COLO829 (cell line): ENCODE results near the gene UMODL1.
"Not testable (repeated sequence)": the region's sequence is repeated elsewhere in the genome, so short reads cannot be mapped to it uniquely, and the experiment has no call there.

Source experiments
- DNase-seq: peaks from one replicate; pipeline ENCODE4 v3.0.0; 2012; ENCODE audit warnings: low spot score

Gene UMODL1

GRCh38 chr21:42171091-42172053 lies 100.3 kb downstream of the UMODL1 start:
- peak; percentile 47 for DNase-seq

GRCh38 chr21:42172596-42173483 lies 101.7 kb downstream of the UMODL1 start:
- no peak for DNase-seq

- DNase-seq = no peak
Measured at GRCh38 chr21:42174173-42174572, 103.1 kb downstream of the UMODL1 start.

GRCh38 chr21:42175110-42175710 lies 104.1 kb downstream of the UMODL1 start:
- no peak for DNase-seq

- no peak for DNase-seq
Measured at GRCh38 chr21:42176859-42177258, 105.7 kb downstream of the UMODL1 start.

- no peak for DNase-seq
Measured at GRCh38 chr21:42179316-42179715, 108.2 kb downstream of the UMODL1 start.

- DNase-seq = not testable (repeated sequence)
Measured at GRCh38 chr21:42180001-42180400, 108.9 kb downstream of the UMODL1 start.

- DNase-seq = no peak
Measured at GRCh38 chr21:42182713-42183371, 111.7 kb downstream of the UMODL1 start.

GRCh38 chr21:42183374-42184266 lies 112.5 kb downstream of the UMODL1 start:
- DNase-seq = no peak

GRCh38 chr21:42186591-42186990 lies 115.5 kb downstream of the UMODL1 start:
- no peak for DNase-seq

GRCh38 chr21:42187976-42188653 lies 117.0 kb downstream of the UMODL1 start:
- DNase-seq = no peak

GRCh38 chr21:42188663-42189062 lies 117.5 kb downstream of the UMODL1 start:
- no peak for DNase-seq

- DNase-seq = no peak
Measured at GRCh38 chr21:42189431-42189830, 118.3 kb downstream of the UMODL1 start.

- DNase-seq = no peak
Measured at GRCh38 chr21:42189860-42190485, 118.9 kb downstream of the UMODL1 start.

GRCh38 chr21:42190486-42190863 lies 119.4 kb downstream of the UMODL1 start:
- no peak for DNase-seq

- no peak for DNase-seq
Measured at GRCh38 chr21:42191064-42191463, 119.9 kb downstream of the UMODL1 start.

- DNase-seq = no peak
Measured at GRCh38 chr21:42191696-42192595, 120.8 kb downstream of the UMODL1 start.
